K562 treated with DMSO at 1 percent for 4 hours (cell line): ENCODE measurements around the gene DNAJC21. TPM values are rescaled to one million over a fixed set of nuclear protein-coding genes. Genes with fewer than 3 reads are reported as not detected.

Experiments used
- total RNA-seq: library from RNA; unstranded; fragments of 300-600 nt; gene quantifications from 2 replicates; pipeline ENCODE4 v1.2.3, GENCODE V29; 2022; ENCODE audit not compliant: insufficient read depth

The DNAJC21 gene
- total RNA-seq, result 34.3 and 40.7 TPM in 2 replicates

GRCh38 chr5:34929134-34929719, at the start of gene DNAJC21:
DNAJC21 (plus strand) TSS chr5:34929559; CDS start chr5:34929820, 261 bp downstream.

GRCh38 chr5:34915139-34915855, 14.1 kb upstream of the DNAJC21 start, which contains the start of the genes BRIX1 and RAD1:
BRIX1 (plus strand) TSS chr5:34915711; CDS start chr5:34915739, 28 bp downstream.
RAD1 (minus strand) TSS chr5:34915504; CDS start chr5:34914892, 612 bp downstream.

Other genes starting within 250 kb of the DNAJC21 start
- gene TTC23L, start 90.4 kb upstream of the DNAJC21 start, total RNA-seq, result 0.17 and 2.4 TPM in 2 replicates
- 18.8 and 25.7 TPM in 2 replicates for gene RAD1, start 14.1 kb upstream of the DNAJC21 start, total RNA-seq
- gene BRIX1, start 13.8 kb upstream of the DNAJC21 start, total RNA-seq, result 19.3 and 26.3 TPM in 2 replicates
- gene AGXT2, start 118.4 kb downstream of the DNAJC21 start, total RNA-seq, result not detected in 2 replicates